ENCODE measurements around the gene FBLL1.
"Not testable (repeated sequence)": the region's sequence is repeated elsewhere in the genome, so short reads cannot be mapped to it uniquely, and the experiment has no call there.

FBLL1 gene

DNA sequence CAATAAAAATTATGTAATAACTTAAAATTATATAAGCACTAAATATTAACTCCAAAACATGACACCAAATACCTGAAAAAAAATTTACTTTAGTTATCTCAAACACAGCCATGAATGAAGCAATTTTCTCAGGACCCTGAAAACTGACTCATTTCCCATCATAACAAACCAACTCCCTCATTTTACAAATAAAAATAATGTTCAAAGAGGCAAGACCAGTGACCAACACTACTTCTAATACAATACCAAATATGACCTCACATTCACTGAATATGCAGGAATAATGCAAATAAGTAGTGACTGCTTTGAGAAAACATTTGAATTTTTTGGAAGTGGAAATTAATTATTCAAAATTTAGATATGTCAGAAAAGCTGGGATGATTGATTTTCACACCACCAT lies 21.6 kb downstream of the FBLL1 start:
- in situ Hi-C loops (cut with HindIII; ENCODE audit: low sequenced_read_pairs) = no loop called here

DNA sequence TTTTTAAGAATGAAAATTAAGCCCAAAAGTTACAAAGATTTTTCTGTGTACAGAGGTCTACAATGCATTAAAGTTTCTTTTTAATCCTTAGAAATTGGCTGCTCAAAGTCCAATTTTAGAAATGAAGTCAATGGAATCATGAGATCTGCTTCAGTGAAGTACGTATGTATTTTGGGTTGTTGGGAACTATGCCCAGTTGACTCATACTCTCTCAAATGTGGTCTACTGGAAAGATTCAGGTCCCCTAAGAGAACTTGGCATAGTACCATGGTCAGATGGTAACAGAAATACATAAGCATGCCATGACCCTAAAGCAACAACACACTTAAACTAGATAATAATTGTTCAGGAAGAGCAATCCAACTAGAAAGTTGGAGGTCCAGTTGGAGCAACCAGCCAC lies 23.0 kb downstream of the FBLL1 start:
- in situ Hi-C loops (cut with HindIII; ENCODE audit: low sequenced_read_pairs) = no loop called here

DNA sequence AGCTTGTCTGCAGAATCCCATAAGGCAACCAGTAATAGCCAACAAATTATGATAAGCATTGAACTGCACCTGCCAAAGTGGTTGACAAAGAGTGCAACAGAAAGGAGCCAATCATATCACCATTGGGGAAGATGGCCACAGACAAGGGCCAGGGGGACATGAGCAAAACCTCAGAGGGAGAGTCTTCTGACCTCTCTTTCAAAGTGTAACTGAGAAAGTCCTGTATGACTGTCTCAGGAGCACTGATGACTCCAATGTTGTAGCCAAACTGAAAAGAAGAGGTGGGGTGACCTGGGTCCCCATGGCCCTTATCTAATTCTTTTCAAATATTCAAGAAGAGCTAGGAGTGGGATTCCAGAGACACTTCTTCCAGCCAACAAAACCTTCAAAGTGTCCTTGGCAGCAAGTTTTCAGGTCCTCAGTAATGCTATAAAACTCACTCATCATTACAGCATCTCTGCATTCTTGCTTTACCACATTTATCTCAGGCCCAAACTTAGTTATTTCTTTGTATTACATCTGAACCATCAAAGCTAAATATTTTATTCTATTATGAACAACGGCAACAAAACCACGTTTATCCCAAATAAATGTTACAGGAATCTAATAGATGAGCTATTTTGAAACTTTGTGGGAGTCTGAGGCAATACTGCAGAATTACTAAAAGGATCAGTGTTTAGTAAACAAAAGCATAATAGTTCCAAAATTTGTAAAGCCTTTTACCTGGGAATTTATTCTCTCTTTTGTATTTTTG lies 24.4 kb downstream of the FBLL1 start:
- in situ Hi-C loops (cut with HindIII; ENCODE audit: low sequenced_read_pairs) = no loop called here

DNA sequence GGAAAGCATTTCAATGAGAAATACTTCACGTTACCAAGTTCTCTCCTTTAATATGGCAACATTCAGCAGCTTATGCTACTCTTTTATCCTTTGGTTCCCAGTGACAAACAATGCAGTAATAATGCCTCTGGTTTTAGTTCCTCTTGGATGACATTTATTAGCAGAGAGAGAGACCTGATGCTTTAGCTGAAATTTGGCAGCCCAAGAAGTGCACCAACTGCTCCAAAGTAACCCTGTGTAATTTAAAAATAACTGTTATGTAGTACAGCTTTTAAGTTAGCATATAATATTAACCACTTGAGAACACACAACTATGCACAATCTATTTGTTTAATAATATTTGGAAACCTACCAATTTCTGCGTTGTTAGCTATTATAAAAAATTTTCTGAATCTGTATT lies 28.3 kb downstream of the FBLL1 start:
- in situ Hi-C loops (cut with HindIII; ENCODE audit: low sequenced_read_pairs) = no loop called here

DNA sequence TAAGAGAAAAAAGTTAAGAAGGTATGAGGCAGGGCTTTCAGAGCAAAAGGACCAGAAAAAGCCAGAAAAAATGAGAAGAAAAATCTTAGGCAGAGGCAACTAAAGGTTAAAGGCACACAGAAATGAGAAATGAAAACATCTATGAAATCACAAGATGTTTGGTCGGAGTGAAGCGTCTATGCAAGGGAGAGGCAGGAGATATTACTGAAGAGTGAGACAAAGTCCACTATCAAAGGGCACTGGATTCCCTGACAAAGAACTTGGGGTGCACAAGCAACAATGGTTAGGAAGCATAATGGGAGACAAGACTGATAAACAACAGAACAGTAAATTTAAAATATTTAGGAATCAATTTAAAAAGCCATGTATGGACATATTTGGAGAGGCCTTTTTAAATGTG lies 33.2 kb downstream of the FBLL1 start:
- in situ Hi-C loops (cut with HindIII; ENCODE audit: low sequenced_read_pairs) = no loop called here

DNA sequence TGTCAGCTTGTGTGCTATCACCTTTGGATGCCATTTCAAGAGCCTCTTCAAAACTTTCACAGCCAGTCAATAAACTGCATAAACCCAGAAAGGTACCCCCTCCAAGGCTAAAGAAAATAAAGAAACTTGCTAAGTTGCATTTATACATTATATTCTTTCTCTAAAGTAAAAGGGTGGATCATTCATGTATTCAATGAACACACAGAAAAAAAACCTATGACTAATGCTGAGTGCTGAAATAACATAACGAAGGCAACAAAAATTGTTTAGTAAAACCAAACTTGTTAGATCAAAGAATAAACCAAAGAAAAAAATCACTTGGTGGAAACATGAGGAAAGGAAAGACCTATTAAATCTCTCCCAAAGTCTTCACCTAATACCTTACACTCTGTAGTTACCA lies 34.9 kb downstream of the FBLL1 start:
- in situ Hi-C loops (cut with HindIII; ENCODE audit: low sequenced_read_pairs) = no loop called here

DNA sequence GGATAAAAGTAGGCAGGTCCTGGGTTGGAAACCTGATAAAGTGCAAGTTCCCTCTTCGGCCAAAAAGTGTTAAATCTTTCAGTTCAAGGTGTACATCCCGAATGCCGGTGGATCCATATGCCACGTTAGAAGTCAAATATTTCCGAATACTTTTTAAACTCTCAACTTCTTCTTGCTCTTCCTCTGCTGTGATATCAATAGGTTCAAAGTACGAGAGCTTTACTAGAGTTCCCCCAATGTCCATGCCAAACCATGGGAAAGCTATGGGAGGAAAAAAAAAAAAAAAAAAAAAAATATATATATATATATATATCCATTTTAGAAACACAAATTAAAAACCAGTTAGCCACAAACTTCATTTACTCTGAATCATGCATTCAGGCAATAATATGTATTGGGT lies 39.6 kb downstream of the FBLL1 start:
- in situ Hi-C loops (cut with HindIII; ENCODE audit: low sequenced_read_pairs) = no loop called here

DNA sequence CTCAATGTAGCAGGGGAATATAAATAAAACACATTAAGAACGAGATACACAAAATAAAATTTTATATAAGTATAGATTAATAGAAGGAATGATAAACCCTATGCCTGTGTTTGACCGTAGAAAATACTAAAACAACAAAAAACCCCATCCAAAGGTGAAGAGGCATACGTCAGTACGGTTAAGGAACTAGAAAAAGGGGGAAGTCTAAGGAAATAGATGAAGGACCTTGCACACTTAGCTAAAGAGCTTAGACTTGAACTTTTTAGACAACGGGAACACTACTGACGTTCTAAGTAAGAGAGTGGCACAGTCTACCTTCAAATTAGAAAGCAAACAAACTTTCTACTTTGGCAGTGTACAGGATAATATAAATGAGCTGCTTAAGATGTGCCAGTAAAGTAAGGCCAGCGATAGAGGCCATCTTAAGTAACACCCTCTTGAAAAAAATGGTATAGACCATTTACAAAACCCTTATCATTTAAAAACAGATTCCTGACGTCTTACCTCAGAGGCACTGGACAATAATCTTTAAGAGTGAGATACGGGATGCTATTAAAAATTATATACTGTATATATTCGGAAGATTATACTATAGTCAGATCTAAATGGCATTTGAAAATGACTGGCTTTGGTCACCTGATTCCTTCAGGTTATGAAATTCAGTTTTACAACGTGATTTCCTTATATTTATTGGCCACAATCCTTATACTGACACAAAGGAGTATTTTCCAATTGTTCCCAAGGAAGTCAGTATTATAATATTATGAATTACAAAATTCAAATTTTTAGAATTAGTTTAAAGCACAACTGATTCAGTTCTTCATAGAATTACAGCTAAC lies 41.6 kb downstream of the FBLL1 start:
- in situ Hi-C loops (cut with HindIII; ENCODE audit: low sequenced_read_pairs) = no loop called here

DNA sequence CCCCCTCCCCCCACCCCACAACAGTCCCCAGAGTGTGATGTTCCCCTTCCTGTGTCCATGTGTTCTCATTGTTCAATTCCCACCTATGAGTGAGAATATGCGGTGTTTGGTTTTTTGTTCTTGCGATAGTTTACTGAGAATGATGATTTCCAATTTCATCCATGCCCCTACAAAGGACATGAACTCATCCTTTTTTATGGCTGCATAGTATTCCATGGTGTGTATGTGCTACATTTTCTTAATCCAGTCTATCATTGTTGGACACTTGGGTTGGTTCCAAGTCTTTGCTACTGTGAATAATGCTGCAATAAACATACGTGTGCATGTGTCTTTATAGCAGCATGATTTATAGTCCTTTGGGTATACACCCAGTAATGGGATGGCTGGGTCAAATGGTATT lies 44.6 kb downstream of the FBLL1 start:
- in situ Hi-C loops (cut with HindIII; ENCODE audit: low sequenced_read_pairs) = not testable (repeated sequence)

DNA sequence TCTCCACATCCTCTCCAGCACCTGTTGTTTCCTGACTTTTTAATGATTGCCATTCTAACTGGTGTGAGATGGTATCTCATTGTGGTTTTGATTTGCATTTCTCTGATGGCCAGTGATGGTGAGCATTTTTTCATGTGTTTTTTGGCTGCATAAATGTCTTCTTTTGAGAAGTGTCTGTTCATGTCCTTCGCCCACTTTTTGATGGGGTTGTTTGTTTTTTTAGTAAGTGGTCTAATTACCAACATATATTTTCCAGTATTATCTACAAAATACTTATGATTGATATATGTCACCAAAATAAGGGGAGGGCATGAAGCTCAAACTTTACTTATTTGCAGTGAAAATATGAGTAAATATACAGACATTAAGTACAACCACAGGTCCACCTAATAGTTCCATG lies 45.1 kb downstream of the FBLL1 start:
- in situ Hi-C loops (cut with HindIII; ENCODE audit: low sequenced_read_pairs) = not testable (repeated sequence)

DNA sequence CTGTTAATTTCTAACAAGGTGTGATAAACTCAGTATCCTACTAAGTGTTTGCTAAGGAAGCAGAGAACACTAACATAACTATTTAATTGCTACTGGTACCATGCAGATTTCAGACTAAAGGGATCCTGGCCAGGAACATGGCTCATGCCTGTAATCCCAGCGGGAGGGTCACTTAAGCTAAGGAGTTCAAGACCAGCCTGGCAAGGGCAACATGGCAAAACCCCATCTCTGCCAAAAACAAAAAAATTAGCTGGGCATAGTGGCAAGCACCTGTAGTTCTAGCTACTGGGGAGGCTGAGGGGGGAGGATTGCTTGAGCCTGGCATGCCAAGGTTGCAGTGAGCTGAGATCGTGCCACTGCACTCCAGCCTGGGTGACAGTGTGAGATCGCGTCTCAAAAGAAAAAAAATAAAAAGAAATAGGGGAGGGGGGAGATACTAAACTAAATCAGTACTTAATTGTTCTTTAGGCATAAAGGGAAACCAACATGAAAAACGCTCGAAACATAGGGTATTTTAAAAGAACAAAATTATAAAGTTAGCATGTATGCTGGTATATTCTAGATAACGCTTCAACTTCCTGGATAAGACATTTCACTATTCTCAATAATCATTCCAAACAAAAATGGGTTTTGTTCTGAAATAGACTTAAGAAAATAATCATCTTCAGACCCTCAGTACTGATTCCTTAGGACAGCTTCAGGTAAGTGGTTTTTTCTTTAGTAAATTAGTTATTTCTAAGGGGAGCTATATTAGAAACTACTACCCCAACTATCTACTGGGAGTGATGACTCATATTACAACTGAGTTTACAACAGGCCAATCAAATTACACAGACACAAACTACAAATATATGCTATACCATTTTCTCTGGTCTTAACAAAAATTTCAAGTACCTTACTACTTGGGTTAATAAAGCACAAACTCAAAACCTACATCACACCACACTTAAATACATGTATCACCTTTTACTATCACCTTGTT lies 46.6 kb downstream of the FBLL1 start:
- in situ Hi-C loops (cut with HindIII; ENCODE audit: low sequenced_read_pairs) = no loop called here

DNA sequence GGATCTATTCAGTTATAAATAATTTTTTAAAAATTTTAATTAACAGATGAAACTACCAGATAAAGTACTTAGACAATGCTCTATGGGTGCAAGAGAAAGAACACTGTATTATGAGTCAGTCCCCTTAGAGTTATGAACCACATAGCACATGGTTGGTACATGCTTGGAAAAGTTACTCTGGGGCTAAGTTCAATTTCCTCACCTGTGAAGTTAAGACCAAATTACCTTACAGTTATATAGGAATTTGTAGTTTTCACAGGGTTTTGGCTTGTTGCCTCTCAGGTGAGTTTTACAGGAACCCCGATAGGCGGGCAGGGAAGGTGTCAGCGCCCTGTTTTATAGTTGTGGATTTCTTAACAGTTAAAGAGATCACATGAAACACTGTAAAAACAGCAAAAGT lies 48.9 kb downstream of the FBLL1 start:
- in situ Hi-C loops (cut with HindIII; ENCODE audit: low sequenced_read_pairs) = no loop called here

DNA sequence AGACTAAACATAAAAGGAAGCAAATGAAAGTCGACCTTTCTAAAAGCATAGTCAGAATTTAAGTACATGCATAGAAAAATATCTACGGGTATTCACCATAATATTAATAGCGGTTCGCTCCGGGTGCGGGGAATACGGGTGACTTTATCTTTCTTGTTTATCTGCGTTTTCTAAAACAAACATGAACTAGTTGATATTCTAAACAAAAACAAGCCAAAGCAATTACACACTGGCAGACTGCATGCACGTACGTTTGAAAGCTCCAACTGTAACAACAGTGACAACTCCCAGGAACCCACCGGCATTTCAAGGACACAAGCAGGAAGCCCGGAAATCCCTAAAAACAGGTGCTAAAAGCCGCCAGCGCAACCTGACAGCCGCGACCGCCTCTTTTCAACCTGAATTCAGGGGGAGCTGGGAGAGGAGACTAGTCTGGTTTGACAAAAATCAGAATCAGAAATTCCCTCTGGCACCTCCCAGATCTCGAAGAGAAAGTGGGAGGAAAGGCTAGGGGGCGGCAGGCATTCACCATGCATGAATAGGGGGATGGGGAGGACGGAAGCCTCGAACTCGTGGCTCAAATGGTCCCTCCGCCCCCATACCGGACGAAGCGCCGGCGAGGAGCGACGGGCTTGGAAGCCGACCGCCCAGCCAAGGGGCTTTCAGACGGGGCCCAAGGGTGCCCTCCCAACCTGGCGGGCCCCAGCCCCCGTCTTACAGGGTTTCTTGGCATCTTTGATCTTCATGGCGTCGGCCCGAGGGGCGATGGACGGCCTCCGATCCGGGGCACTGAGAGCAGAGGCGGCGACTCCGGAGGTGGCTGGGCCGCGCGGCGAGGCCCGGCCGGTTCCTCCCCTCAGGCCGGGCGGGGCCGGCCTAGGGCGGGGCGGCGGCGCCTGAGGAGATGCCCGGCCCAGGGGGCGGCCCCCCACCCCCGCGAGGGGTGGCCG lies 49.7 kb downstream of the FBLL1 start, which contains the start of gene PANK3:
PANK3 (minus strand) TSS at position 831 of the 950 bp plus-strand sequence; CDS start at position 746, 85 bp downstream.
- in situ Hi-C loops (cut with HindIII; ENCODE audit: low sequenced_read_pairs) = no loop called here

DNA sequence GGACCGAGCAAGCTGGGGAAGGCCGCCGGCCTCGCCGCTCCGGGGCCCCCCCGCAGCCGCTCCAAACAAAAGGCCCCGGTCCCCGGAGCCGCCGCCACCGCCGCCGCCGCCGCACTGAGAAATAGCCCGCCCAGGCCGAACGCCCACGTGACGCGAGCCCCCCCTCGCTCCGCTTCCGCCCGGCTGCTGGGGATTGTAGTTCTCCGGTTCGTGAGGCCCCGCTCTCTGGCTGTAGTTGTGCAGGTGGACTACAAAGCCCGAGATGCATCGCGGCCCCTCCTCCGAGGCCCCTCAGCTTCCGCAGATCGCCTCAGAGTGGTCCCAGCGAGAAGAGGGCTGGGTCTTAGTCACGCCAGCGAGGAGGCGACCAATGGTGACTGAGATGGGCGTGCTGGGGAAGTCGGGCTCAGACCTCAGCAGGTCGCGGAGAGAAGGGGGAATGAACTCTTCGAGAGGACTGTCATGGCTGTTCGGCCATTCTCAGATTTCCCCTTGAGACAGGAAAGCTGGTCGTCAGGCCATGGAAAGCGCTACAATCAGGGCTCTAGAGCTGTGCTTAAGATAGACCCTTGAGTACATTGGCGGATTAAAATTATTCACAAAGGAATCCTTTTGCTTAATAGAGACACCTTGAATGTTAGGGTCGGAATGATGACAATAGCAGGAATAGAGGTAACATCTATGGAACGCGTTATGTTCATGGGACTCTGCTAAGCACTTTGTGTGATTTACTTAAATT lies 50.6 kb downstream of the FBLL1 start:
- in situ Hi-C loops (cut with HindIII; ENCODE audit: low sequenced_read_pairs) = no loop called here

DNA sequence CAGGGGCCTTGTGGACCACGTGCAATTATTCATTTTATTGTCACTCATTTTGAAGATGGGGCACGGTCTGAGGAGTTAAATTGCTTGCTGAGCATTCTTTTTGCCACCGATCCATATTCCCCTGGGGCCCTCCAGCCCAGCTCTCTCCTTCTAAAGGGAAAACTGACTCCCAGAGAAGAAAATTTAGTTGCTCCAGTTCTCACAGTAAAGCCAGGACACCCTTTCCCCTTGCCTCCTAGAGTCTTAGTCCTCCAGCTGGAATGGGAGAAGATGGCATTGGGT lies 51.1 kb downstream of the FBLL1 start:
- in situ Hi-C loops (cut with HindIII; ENCODE audit: low sequenced_read_pairs) = no loop called here

Measured in DLD1 (cell line).